ENCODE results near the gene CDC16. TPM values are rescaled to one million over a fixed set of nuclear protein-coding genes. Genes with fewer than 3 reads are reported as not detected.
A peak's percentile ranks its signal among the peaks of the same experiment; 100 is the strongest.
"Not testable (repeated sequence)": the region's sequence is repeated elsewhere in the genome, so short reads cannot be mapped to it uniquely, and the experiment has no call there.

CDC16 gene
- total RNA-seq, 2 experiments from 2014 or later: 83.5 to 90.8 TPM

GRCh38 chr13:114264313-114264712 is 29.6 kb downstream of the CDC16 start:
- POLR2A ChIA-PET; DNase-seq; CTCF ChIA-PET; H3K4me3 Mint-ChIP-seq; ATAC-seq; H3K9me3 Mint-ChIP-seq (ENCODE audit: low read depth); H3K27me3 Mint-ChIP-seq; H3K27ac Mint-ChIP-seq; intact Hi-C loops (cut with DNase I, micrococcal nuclease): not testable (repeated sequence)
- peaks cover 38% of the 10 kb centered on the region for H3K4me1 Mint-ChIP-seq
- peaks cover 82% of the 10 kb centered on the region for H3K36me3 Mint-ChIP-seq (ENCODE audit: low read depth)

GRCh38 chr13:114264886-114265611 is 30.4 kb downstream of the CDC16 start:
- DNase-seq: no peak
- Mint-ChIP-seq H3K36me3 (ENCODE audit: low read depth) (peaks cover 78% of the 10 kb centered on the region), H3K4me3 (no peak overlapping the region), H3K27ac (no peak overlapping the region), H3K27me3 (no peaks in the 10 kb centered on the region), H3K4me1 (peaks cover 38% of the 10 kb centered on the region), H3K9me3 (ENCODE audit: low read depth) (no peaks in the 10 kb centered on the region)
- ChIA-PET POLR2A (no interaction called here), CTCF (no interaction called here)
- no peak for ATAC-seq
- intact Hi-C loops (cut with DNase I, micrococcal nuclease): no loop called here

- Mint-ChIP-seq H3K9me3 (ENCODE audit: low read depth) (no peaks in the 10 kb centered on the region), H3K27ac (no peak overlapping the region), H3K27me3 (no peaks in the 10 kb centered on the region), H3K36me3 (ENCODE audit: low read depth) (peaks cover 70% of the 10 kb centered on the region), H3K4me1 (peaks cover 35% of the 10 kb centered on the region), H3K4me3 (no peak overlapping the region)
- intact Hi-C loops (cut with DNase I, micrococcal nuclease): no loop called here
- CTCF ChIA-PET: no interaction called here
- POLR2A ChIA-PET: no interaction called here
- DNase-seq: no peak
- no peak for ATAC-seq
These were observed 31.5 kb downstream of the CDC16 start for GRCh38 chr13:114266241-114266640.

GRCh38 chr13:114268344-114269280 is 33.9 kb downstream of the CDC16 start:
- POLR2A ChIA-PET: interaction anchor here (0.7 kb wide), 1 partner anchor 11 kb away, joined by 3 read pairs; no protein-coding TSS in a partner anchor
- H3K27ac Mint-ChIP-seq: peak overlapping the region; percentile 74
- H3K27me3 Mint-ChIP-seq: no peaks in the 10 kb centered on the region
- DNase-seq (no peak), ATAC-seq (peak; percentile 60)
- CTCF ChIA-PET: interaction anchor here (0.8 to 1.5 kb wide), 2 partner anchors 11 to 12 kb away, joined by 3 to 4 read pairs; no protein-coding TSS in a partner anchor
- peaks cover 66% of the 10 kb centered on the region for H3K36me3 Mint-ChIP-seq (ENCODE audit: low read depth)
- no peak overlapping the region for H3K4me3 Mint-ChIP-seq
- H3K9me3 Mint-ChIP-seq (ENCODE audit: low read depth): no peaks in the 10 kb centered on the region
- intact Hi-C loops (cut with DNase I, micrococcal nuclease): no loop called here
- H3K4me1 Mint-ChIP-seq: peaks cover 19% of the 10 kb centered on the region

- H3K4me3 Mint-ChIP-seq: no peak overlapping the region
- ChIA-PET CTCF (interaction anchor here (0.8 to 1.5 kb wide), 2 partner anchors 10 to 13 kb away, joined by 3 to 4 read pairs; no protein-coding TSS in a partner anchor), POLR2A (interaction anchor here (0.7 kb wide), 1 partner anchor 10 kb away, joined by 3 read pairs; no protein-coding TSS in a partner anchor)
- peak overlapping the region; percentile 73 for H3K27ac Mint-ChIP-seq
- no peak for DNase-seq
- H3K27me3 Mint-ChIP-seq: no peaks in the 10 kb centered on the region
- ATAC-seq: peak; percentile 18
- peaks cover 65% of the 10 kb centered on the region for H3K36me3 Mint-ChIP-seq (ENCODE audit: low read depth)
- peaks cover 17% of the 10 kb centered on the region for H3K4me1 Mint-ChIP-seq
- H3K9me3 Mint-ChIP-seq (ENCODE audit: low read depth): no peaks in the 10 kb centered on the region
- intact Hi-C loops (cut with DNase I, micrococcal nuclease): no loop called here
These were observed 34.6 kb downstream of the CDC16 start for GRCh38 chr13:114269281-114269770.

GRCh38 chr13:114272977-114273376 is 38.3 kb downstream of the CDC16 start:
- H3K4me1 Mint-ChIP-seq: peaks cover 12% of the 10 kb centered on the region
- intact Hi-C loops (cut with DNase I, micrococcal nuclease): no loop called here
- POLR2A ChIA-PET: no interaction called here
- no peak overlapping the region for H3K27ac Mint-ChIP-seq
- no peaks in the 10 kb centered on the region for H3K9me3 Mint-ChIP-seq (ENCODE audit: low read depth)
- no peak overlapping the region for H3K4me3 Mint-ChIP-seq
- ATAC-seq (no peak), DNase-seq (no peak)
- H3K27me3 Mint-ChIP-seq: no peaks in the 10 kb centered on the region
- CTCF ChIA-PET: no interaction called here
- H3K36me3 Mint-ChIP-seq (ENCODE audit: low read depth): peaks cover 51% of the 10 kb centered on the region

GRCh38 chr13:114275304-114275703 is 40.6 kb downstream of the CDC16 start:
- no peak for ATAC-seq
- CTCF ChIA-PET: interaction anchor here (0.7 kb wide), 1 partner anchor 321 kb away, joined by 3 read pairs; no protein-coding TSS in a partner anchor

GRCh38 chr13:114279146-114279545 is 44.4 kb downstream of the CDC16 start:
- ChIA-PET POLR2A (interaction anchor here (0.5 to 0.8 kb wide), 2 partner anchors 10 to 28 kb away, joined by 3 read pairs; no protein-coding TSS in a partner anchor), CTCF (interaction anchor here (0.7 to 1.5 kb wide), 5 partner anchors 10 to 342 kb away, joined by 3 read pairs; no protein-coding TSS in a partner anchor)
- no peak for DNase-seq
- peaks cover 36% of the 10 kb centered on the region for H3K4me1 Mint-ChIP-seq
- no peak for ATAC-seq
- intact Hi-C loops (cut with DNase I, micrococcal nuclease): no loop called here
- H3K27ac Mint-ChIP-seq: peak overlapping the region; percentile 99
- peak overlapping the region; percentile 32 for H3K4me3 Mint-ChIP-seq
- H3K27me3 Mint-ChIP-seq: no peaks in the 10 kb centered on the region
- H3K36me3 Mint-ChIP-seq (ENCODE audit: low read depth): peaks cover 37% of the 10 kb centered on the region
- no peaks in the 10 kb centered on the region for H3K9me3 Mint-ChIP-seq (ENCODE audit: low read depth)

More at GRCh38 chr13:114275304-114275703, 40.6 kb downstream of the CDC16 start:
- Mint-ChIP-seq H3K27ac (no peak overlapping the region), H3K27me3 (no peaks in the 10 kb centered on the region), H3K9me3 (ENCODE audit: low read depth) (no peaks in the 10 kb centered on the region), H3K4me1 (peaks cover 19% of the 10 kb centered on the region), H3K4me3 (no peak overlapping the region), H3K36me3 (ENCODE audit: low read depth) (peaks cover 43% of the 10 kb centered on the region)
- DNase-seq: no peak
- POLR2A ChIA-PET: no interaction called here
- intact Hi-C loops (cut with DNase I, micrococcal nuclease): no loop called here

- intact Hi-C loops (cut with DNase I, micrococcal nuclease): loop anchor here in 1 of 2 experiments (2.0 kb wide), 1 partner anchor 35 kb away; the partner anchor contains the start of gene CHAMP1
- no peaks in the 10 kb centered on the region for H3K9me3 Mint-ChIP-seq (ENCODE audit: low read depth)
- H3K27ac Mint-ChIP-seq: peak overlapping the region; percentile 99
- H3K4me1 Mint-ChIP-seq: peaks cover 40% of the 10 kb centered on the region
- ATAC-seq (no peak), DNase-seq (peak; percentile 19)
- H3K36me3 Mint-ChIP-seq (ENCODE audit: low read depth): peaks cover 35% of the 10 kb centered on the region
- POLR2A ChIA-PET: no interaction called here
- CTCF ChIA-PET: interaction anchor here (0.7 to 1.5 kb wide), 4 partner anchors 11 to 343 kb away, joined by 3 read pairs; no protein-coding TSS in a partner anchor
- H3K4me3 Mint-ChIP-seq: peak overlapping the region; percentile 84
- no peaks in the 10 kb centered on the region for H3K27me3 Mint-ChIP-seq
These were observed 45.2 kb downstream of the CDC16 start for GRCh38 chr13:114279758-114280355.

GRCh38 chr13:114281351-114282040 is 46.8 kb downstream of the CDC16 start, which contains the start of gene UPF3A:
UPF3A (plus strand) TSS chr13:114281601; CDS start chr13:114281640, 39 bp downstream.
- CTCF ChIA-PET: interaction anchor here (1.1 kb wide), 1 partner anchor 31 kb away, joined by 3 read pairs; no protein-coding TSS in a partner anchor
- Mint-ChIP-seq H3K4me3 (peak within 1 kb of the TSS; percentile 84), H3K27ac (peak within 1 kb of the TSS; percentile 99), H3K27me3 (no peaks in the 10 kb centered on the region), H3K9me3 (ENCODE audit: low read depth) (no peaks in the 10 kb centered on the region), H3K36me3 (ENCODE audit: low read depth) (peaks cover 36% of the 10 kb centered on the region), H3K4me1 (peaks cover 49% of the 10 kb centered on the region)
- DNase-seq (peak; percentile 95), ATAC-seq (peak; percentile 83)
- POLR2A ChIA-PET: interaction anchor here (1.6 kb wide), 1 partner anchor 32 kb away, joined by 12 read pairs; no protein-coding TSS in a partner anchor
- intact Hi-C loops (cut with DNase I, micrococcal nuclease): loop anchor here (1.0 to 2.0 kb wide), 4 partner anchors 33 to 216 kb away; partner anchors contain the start of genes CHAMP1 (in 2 of the 2) and CDC16 (in 1 of the 2)

Data from activated CD4-positive, alpha-beta T cell treated with anti-CD3 and anti-CD28 coated beads for 36 hours (primary cell).